HG03460 (cell line): Measurements from ENCODE around the gene PRR33.

Source experiments
- ATAC-seq: cut with Tn5 transposase; IDR thresholded peaks from one replicate; pipeline ENCODE4 v1.9.1; 2021; ENCODE audit not compliant: unreplicated experiment

Gene PRR33

DNA sequence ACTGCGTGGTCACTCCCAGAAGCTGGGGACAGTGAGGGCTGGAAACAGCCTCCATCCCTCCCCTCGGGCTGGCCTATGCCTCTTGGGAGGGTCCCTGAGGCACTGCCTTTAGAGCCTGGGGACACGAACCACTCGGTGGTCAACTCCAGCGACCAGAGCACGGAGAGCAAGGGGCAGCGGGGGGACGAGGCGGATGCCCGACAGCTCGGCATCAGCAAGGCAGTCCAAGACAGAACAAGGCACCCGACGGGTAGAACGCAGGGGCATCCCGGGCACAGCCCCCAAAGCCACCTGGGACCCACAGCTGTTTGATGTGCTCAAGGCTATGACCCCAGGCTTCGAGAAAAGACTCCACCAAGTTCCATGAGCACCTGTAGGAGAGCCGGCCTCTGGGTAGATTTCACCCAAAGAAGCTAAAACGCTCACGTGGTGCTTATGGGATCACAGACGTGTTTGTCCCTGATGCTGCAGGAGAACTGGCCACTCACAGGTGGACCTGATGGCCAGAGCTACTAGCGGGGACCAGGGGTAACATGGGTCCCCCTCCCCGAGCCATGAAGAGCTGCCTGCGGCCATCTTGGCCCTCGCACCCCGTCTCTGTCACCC lies 39.3 kb downstream of the PRR33 start:
- ATAC-seq = no peak

DNA sequence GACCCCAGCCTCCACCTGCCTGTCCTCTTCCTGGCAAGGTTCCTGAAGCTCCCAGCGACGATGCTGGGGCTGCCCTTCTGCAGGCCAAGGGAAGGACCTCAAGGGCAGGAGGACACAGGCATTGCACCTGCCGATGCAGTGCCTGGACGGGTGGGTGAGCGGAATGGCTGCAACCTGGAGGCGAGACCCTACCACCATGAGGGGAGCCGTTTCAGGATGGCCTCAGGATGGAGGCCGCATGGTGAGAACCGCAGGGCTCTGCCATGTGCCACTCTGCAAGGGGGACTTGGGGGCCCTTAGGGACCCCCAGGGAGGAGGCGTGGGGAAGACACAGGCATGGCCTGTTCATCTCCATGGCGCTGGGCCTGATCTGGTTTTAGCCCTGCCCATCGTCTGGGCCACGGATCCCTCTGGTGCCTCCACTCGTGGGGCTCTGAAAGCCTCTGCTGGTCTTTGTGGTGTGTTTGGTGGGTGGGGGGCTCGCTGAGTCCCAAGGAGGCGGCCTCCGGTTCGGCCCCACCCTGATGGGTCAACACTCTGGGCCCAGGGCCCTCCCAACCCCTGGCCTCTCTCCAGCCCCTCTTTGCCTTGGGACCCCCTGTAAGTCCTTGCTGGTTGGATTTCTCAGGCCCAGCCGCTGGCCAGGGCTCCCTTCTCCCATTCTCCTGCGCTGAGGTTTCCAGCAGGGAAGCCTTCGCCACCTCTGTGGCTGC lies 40.1 kb downstream of the PRR33 start:
- no peak for ATAC-seq

- ATAC-seq = no peak
These were observed 42.9 kb downstream of the PRR33 start for GRCh38 chr11:1848640-1849430.

DNA sequence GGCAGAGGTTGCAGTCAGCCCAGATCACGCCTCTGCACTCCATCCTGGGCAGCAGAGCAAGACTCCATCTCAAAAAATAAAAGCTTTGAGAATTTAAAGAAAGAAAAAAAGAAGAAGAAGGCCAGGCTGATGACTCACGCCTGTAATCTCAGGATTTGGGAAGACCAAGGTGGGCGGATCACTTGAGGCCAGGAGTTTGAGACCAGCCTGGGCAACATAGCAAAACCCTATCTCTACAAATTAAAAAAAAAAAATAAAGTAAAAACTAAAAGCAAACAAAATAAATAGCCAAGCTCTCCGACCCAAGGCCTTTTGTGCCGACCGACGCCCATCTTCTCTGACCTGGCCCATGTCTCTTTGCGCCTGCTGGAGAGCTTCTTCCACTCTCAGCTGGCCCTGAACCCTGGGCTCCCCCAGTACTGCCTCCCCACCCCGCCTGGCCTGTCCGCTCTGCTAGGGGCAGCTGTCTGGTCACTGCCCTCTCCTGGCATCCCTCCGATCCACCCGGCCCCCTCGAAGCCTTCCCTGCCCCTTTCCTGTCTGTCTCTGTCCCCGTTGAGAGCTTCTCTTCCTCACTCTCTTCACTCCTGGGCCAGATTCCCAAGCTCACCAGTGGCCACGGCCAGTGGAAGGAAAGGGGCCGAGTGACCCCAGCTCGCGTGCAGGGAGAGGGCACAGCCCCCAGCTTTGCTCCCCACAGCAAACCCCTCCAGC lies 43.6 kb downstream of the PRR33 start:
- ATAC-seq = no peak

DNA sequence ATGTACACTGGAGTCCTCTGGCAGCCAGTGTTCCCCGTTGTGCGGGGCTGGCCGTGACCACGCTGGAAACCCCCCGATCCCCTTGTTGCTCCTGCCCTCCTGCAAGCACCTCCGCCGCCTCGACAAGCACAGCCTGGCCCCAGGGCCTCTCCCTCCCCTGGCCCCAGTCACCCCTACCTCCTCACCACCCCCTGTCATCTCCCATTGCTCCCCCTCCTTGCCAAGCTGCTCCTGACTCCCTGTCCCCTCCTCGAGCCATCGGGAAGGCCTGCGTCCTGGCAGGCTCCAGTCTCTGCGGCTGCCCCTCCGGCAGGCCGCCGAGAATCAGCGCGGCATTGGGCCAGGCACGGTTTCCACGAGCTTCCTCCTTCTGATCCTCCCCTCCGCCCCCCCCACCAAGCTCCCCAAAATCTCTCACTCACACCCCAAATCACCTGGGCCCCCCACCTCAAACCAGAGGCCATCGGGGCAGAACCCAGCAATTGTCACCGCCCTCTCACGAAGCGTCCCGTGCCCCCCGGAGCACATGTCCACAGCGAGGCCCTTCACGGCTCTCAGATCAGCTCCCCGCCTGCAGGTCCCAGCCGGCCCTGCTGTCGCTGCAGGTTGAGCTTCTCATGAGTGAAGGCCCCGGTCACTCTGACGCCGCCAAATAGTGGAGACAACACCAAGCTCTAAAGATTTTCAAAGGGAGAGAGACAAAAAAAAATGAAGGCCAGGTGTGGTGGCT lies 44.5 kb downstream of the PRR33 start:
- no peak for ATAC-seq

DNA sequence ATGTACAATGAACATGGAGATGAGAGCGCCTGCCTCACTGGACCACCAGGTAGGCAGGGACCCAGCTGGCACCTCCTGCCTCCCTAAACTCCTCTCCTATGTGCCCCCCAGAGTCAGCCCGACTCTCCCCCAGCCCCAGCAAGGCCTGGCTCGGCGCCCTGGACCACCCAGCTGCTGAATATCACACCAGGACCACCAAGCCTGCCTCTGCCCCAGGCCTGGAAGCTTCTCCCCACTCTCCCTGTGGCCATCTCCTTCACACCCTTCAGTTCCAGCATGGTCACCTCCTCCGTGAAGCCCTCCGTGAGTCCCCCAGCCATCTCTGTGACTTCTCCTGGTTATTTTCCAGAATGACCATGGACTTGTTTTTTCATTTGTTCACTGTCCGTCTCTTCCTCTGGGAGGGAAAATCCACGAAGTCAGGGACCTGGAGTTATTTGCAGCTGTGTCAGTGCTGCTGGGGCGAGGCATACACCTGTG lies 45.2 kb downstream of the PRR33 start:
- no peak for ATAC-seq

- ATAC-seq = no peak
These were observed 45.9 kb downstream of the PRR33 start for GRCh38 chr11:1845561-1846452.

DNA sequence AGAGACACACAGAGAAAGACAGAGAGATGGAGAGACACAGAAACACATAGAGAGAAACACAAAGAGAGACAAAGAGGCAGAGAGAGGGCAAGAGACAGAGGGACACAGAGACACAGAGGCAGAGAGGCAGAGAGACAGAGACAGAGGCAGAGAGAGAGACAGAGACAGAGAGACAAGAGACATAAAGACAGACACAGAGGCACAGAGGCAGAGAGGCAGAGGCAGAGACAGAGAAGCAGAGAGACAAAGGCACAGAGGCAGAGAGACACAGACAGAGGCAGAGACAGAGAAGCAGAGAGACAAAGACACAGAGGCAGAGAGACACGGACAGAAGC lies 46.6 kb downstream of the PRR33 start:
- no peak for ATAC-seq

DNA sequence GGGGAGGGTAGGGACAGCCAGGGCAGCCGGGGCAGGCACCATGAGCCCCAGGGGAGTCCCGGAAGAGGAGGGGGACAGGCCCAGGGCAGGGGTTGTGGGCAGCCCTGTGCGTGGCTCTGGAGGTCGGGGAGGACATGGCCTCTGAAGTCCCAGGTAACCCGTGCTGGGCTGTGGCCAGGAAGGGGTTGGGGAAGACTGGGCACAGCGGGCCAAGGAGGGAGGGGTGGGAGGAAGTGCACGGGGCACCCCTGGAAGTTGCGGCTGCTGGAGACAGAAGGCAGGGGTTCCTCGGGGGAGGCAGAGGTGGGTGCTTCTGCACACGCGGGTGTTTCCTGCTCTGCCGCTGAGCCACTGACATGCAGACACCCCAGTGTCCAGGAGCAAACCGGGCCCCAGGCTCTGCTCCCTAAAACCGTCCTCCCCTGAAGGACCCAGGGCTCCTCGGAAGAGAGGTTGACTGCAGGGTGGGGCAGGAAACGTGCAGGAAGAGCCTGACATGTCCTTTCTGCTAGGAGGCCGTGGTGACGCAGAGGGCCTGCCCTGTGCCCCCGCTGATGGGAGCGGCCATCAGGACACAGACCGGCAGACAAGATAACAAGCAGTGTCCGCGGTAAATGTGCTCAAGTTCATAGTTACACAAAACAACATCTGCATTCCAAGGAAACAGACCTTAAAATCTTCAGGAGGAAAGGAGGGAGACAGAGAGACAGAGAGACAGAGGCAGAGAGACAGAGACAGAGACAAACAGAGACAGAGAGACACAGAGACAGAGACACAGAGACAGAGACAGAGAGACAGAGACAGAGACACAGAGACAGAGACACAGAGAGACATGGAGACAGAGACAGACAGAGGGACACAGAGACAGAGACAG lies 47.2 kb downstream of the PRR33 start:
- ATAC-seq = no peak

DNA sequence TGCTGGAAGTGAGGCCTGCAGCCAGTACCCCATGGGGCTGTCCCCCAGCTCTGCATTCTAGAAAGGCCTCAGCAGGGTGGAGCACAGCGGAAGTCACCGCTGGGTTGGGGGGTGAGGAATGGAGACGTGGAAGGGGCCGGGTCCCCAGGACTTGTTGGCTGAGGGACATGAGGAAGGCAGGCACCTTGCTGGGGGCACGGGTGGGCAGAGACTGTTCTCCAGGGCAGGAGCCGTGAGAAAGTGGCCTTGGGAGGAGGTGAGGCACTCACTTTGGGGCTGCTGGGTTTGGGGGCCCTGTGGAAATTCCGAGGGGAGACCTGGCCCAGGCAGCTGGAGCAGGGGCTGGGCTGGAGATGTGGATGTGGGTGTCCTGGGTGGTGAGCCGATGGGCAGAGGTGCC lies 47.9 kb downstream of the PRR33 start:
- ATAC-seq = no peak

GRCh38 chr11:1843098-1843473 lies 48.6 kb downstream of the PRR33 start:
- ATAC-seq = no peak

GRCh38 chr11:1842149-1843097 lies 49.3 kb downstream of the PRR33 start:
- ATAC-seq = no peak

DNA sequence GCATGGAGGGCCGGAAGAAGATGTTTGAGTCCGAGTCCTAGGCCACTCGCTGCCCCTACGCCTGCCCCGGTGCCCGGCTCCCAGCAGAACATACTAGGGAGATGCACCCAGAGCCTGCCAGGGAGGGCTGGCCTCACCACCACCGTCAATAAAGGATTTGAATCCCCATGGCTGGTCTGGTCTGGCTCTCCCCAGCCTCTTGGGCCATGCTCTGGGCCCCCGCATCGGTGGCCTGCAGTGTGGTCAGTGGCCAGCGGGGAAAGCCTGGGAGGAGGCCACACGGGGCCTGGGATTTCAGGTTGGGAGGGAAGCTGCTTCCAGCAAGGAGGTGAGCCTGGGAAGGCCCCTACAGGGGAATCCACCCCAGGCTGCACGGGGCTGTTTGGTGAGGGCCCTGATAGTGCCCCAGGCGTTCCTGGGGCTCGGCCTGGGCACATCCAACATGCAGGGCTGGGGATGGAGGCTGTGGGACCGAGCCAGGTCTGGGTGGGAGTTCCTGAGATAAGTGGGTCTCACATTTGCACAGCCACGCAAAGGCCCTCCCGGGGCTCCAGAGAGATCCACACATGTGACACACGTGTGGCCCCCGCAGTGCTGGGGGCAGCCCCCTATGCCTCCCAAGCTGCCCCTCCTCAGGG lies 50.1 kb downstream of the PRR33 start:
- ATAC-seq = no peak

GRCh38 chr11:1840780-1841480 lies 50.8 kb downstream of the PRR33 start:
- ATAC-seq = no peak

GRCh38 chr11:1839924-1840779 lies 51.5 kb downstream of the PRR33 start:
- no peak for ATAC-seq
